Heart left ventricle (tissue), 16 donors: ENCODE data around the gene PHACTR1. TPM values are rescaled to one million over a fixed set of nuclear protein-coding genes. Genes with fewer than 3 reads are reported as not detected.

ENCODE experiments used
- ATAC-seq, 4 donors: fragments of 200-7000 bp; cut with Tn5 transposase; one replicate each; pipeline ENCODE4 v1.9.1; 2020 to 2022; ENCODE audit warnings: moderate library complexity in 4 of 4, mild to moderate bottlenecking in 3 of 4, moderate number of reproducible peaks in 1 of 4
- DNase-seq, 5 donors: peaks; one replicate each; pipeline ENCODE4 v3.0.0-alpha.2; 2020
- H3K27ac ChIP-seq, 12 donors: fragments of 200-600 bp; sonication (generic) in 4 of 12; one replicate each; pipeline versions ENCODE4 v1.5.0 to v1.8.0; 2016 to 2022; ENCODE audit warnings: mild to moderate bottlenecking in 2 of 12
- H3K27me3 ChIP-seq, 9 donors: fragments of 200-600 bp; sonication (generic) in 2 of 9; one replicate each; pipeline versions ENCODE4 v1.5.1 to v1.8.0; 2016 to 2022; ENCODE audit warnings: mild to moderate bottlenecking in 3 of 9
- H3K36me3 ChIP-seq, 9 donors: fragments of 200-600 bp; sonication (generic) in 2 of 9; one replicate each; pipeline versions ENCODE4 v1.5.0 to v1.8.0; 2018 to 2022; ENCODE audit warnings: mild to moderate bottlenecking in 2 of 9
- H3K4me1 ChIP-seq, 12 donors: fragments of 200-600 bp; sonication (generic) in 4 of 12; one replicate each; pipeline versions ENCODE4 v1.5.0 to v1.8.0; 2016 to 2022; ENCODE audit warnings: mild to moderate bottlenecking in 3 of 12
- H3K4me3 ChIP-seq, 12 donors: fragments of 200-600 bp; sonication (generic) in 4 of 12; one replicate each; pipeline versions ENCODE4 v1.5.0 to v1.8.0; 2017 to 2022; ENCODE audit warnings: mild to moderate bottlenecking in 9 of 12, moderate library complexity in 4 of 12
- H3K9me3 ChIP-seq, 12 donors: fragments of 200-600 bp; sonication (generic) in 4 of 12; one replicate each; pipeline versions ENCODE4 v1.5.0 to v1.8.0; 2016 to 2022; ENCODE audit warnings: mild to moderate bottlenecking in 1 of 12
- CTCF ChIP-seq, 12 donors: fragments of 200-600 bp; sonication (generic) in 4 of 12; IDR thresholded peaks; one replicate each; pipeline versions ENCODE4 v1.5.0 to v1.8.0; 2018 to 2022; ENCODE audit warnings: antibody characterized with exemption in 12 of 12, mild to moderate bottlenecking in 5 of 12
- POLR2A ChIP-seq, 2 donors: fragments of 450-650 bp; IDR thresholded peaks; one replicate each; pipeline ENCODE4 v1.6.1; 2017; ENCODE audit warnings: antibody characterized with exemption in 2 of 2, mild to moderate bottlenecking in 2 of 2, moderate library complexity in 2 of 2
- WGBS, 4 donors: extraction: QIAGEN DNeasy Blood & Tissue Kit in 2 of 4; methylation state at CpG; one replicate each; pipeline versions ENCODE4 v1.1.5 to v1.1.7; 2013 to 2018; 5-methylcytosine and 5-hydroxymethylcytosine counted together
- intact Hi-C, 10 donors: fragments of 100-400 bp; cut with DNase I; formaldehyde crosslinking; loops; one replicate each; pipeline versions ENCODE4 v1.11.1 to v1.14.2; 2022
- polyA plus RNA-seq, 2 donors: library from polyadenylated mRNA; stranded (reverse); fragments of 200-250 nt; gene quantifications; one replicate each; pipeline ENCODE4 v1.2.3, GENCODE V29; 2013
- total RNA-seq, 9 donors: library from RNA; depleted of rRNA in 2 of 9; stranded (reverse); fragments of >200 nt in 2 of 9; fragmentation: NEBNext Ultra II Directional in 3 of 9; extraction: Animal tissue kit (Norgen Biotek cat#: 25700) in 3 of 9; gene quantifications; one replicate each; pipeline versions ENCODE4 v1.1.0 to v1.2.4, GENCODE V29; 2016 to 2023
- donor health status: ischemic (EF 13 %, LVEDD 7.1; RV severe dilation, severe dysfunction).
- donor health status: healthy with polysubstance abuse.
- donor health status: DM: no; HTN: yes; CAD: no.
- donor health status: DM: no; HTN: no; CAD: no.
- donor health status: ischemic (EF 25% LVEDD 6.9; RV normal size, moderate dysfunction).
- donor health status: ischemic (EF 25% LVEDD 5.7; RV mildly dilated, moderate dysfunction).
- donor health status: healthy.
- donor health status: DM: yes; HTN: yes; CAD: no.
- donor health status: ischemic (EF 35%, LVEDD 5.7; RV mildly dilated, moderate dysfunction).
- donor health status: nonischemic (EF 11% LVEDD 7.7; RV severe dilation, severe dysfunction).
- donor health status: DM: yes; HTN: yes; CAD: no.
- donor health status: PGD.
- donor health status: ischemic (EF 29% LVEDD 5.4; RV normal size, mild dysfunction).
- donor health status: nonischemic (EF 23%, LVEDD 6.1; RV moderate dilation, normal function).

Gene PHACTR1
- total and polyA plus RNA-seq, 11 donors = 21.2 to 238 (median 87.4) TPM

DNA sequence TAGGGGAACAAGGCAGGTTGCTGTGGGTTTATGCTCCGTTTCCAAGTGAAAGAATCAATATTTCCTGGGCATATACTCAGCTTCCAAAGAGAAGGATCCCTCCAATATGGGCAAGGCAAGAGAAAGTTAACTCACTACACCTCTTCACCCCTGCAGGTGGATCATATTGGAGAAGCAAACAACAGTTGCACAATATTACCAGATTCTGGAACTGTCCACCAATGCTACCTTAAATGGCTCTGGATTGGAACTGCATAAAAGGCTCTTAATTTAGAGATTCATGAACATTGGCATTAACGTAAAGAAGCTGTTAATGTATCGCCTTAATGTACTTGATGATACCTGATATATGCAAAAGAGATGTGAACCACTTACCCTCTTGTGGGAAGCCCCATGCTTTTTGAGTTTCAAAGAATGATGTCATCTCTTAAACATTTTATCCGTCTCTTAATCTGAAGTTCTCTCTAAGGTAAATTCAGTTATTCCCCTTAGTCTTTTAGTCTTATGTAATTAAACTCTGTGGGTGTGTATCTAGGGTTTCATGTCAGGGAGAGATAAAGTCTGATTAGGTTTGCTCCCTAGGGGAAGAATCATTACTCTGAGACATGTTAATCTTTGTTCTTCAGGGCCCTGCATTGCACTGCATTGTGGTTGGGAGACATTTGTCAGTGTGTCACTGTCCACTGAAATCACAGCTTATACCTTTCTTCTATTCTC, 99.5 kb downstream of the PHACTR1 start:
- Histone ChIP-seq H3K36me3 (no peaks in the 10 kb centered on the region), H3K27ac (no peak overlapping the region), H3K9me3 (no peaks in the 10 kb centered on the region), H3K4me1 (peaks cover 0 to 5% (median 0%) of the 10 kb centered on the region in 12 donors), H3K27me3 (peaks cover 0 to 21% (median 0%) of the 10 kb centered on the region in 9 donors), H3K4me3 (no peak overlapping the region)
- intact Hi-C loops = no loop called here
- TF ChIP-seq POLR2A (IDR thresholded peaks at IDR 0.05) (no peak), CTCF (IDR thresholded peaks at IDR 0.05) (no peak)
- DNase-seq (no peak), ATAC-seq (no peak)
- WGBS, 4 donors = 67 to 72% (median 68%) methylated on average over 4 of the region's 4 CpGs

- no peak overlapping the region for H3K27ac ChIP-seq
- DNase-seq (no peak), ATAC-seq (no peak)
- TF ChIP-seq CTCF (IDR thresholded peaks at IDR 0.05) (no peak), POLR2A (IDR thresholded peaks at IDR 0.05) (no peak)
- WGBS, 4 donors = 23 to 42% (median 31%) methylated on average over 1 of the region's 1 CpG
- intact Hi-C loops = no loop called here
- H3K9me3 ChIP-seq = no peaks in the 10 kb centered on the region
- peaks cover 0 to 27% (median 0%) of the 10 kb centered on the region in 9 donors for H3K27me3 ChIP-seq
- H3K4me1 ChIP-seq = peaks cover 0 to 5% (median 0%) of the 10 kb centered on the region in 12 donors
- H3K36me3 ChIP-seq = no peaks in the 10 kb centered on the region
- H3K4me3 ChIP-seq = no peak overlapping the region
These were observed 101.8 kb downstream of the PHACTR1 start for GRCh38 chr6:12818324-12818723.

DNA sequence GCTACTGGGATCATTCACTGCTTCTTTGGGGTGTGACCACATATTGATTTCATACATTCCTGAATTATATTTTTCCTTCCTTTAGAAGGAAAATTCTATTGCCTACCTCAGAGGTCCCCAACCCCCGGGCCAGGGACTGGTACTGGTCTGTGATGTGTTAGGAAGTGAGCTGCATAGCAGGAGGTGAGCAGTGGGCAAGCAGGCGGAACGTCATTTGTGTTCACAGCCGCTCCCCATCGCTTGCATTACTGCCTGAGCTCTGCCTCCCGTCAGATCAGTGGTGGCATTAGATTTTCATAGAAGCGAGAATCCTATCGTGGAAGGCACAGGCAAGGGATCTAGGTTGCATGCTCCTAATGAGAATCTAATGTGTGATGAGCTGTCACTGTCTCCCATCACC, 107.3 kb downstream of the PHACTR1 start:
- no peak overlapping the region for H3K27ac ChIP-seq
- no peak for TF ChIP-seq CTCF (IDR thresholded peaks at IDR 0.05)
- no peak for TF ChIP-seq POLR2A (IDR thresholded peaks at IDR 0.05)
- H3K4me3 ChIP-seq = no peak overlapping the region
- ATAC-seq (no peak), DNase-seq (no peak)
- no peaks in the 10 kb centered on the region for H3K36me3 ChIP-seq
- peaks cover 0 to 20% (median 0%) of the 10 kb centered on the region in 9 donors for H3K27me3 ChIP-seq
- WGBS, 4 donors = 83 to 88% (median 86%) methylated on average over 8 of the region's 8 CpGs
- H3K9me3 ChIP-seq = no peaks in the 10 kb centered on the region
- H3K4me1 ChIP-seq = peaks cover 0 to 3% (median 0%) of the 10 kb centered on the region in 12 donors
- intact Hi-C loops = no loop called here

- Histone ChIP-seq H3K9me3 (no peaks in the 10 kb centered on the region), H3K27me3 (peaks cover 0 to 14% (median 0%) of the 10 kb centered on the region in 9 donors), H3K36me3 (no peaks in the 10 kb centered on the region), H3K4me3 (no peak overlapping the region), H3K4me1 (no peaks in the 10 kb centered on the region), H3K27ac (no peak overlapping the region)
- intact Hi-C loops = no loop called here
- no peak for ATAC-seq
- 55 to 69% (median 64%) methylated on average over 2 of the region's 2 CpGs for WGBS, 4 donors
- TF ChIP-seq CTCF (IDR thresholded peaks at IDR 0.05) = no peak
- TF ChIP-seq POLR2A (IDR thresholded peaks at IDR 0.05) = no peak
- DNase-seq = no peak
These were observed 110.0 kb downstream of the PHACTR1 start for GRCh38 chr6:12826584-12826983.
